ENCODE measurements around the gene GPR84.
A peak's percentile ranks its signal among the peaks of the same experiment; 100 is the strongest.

DNA sequence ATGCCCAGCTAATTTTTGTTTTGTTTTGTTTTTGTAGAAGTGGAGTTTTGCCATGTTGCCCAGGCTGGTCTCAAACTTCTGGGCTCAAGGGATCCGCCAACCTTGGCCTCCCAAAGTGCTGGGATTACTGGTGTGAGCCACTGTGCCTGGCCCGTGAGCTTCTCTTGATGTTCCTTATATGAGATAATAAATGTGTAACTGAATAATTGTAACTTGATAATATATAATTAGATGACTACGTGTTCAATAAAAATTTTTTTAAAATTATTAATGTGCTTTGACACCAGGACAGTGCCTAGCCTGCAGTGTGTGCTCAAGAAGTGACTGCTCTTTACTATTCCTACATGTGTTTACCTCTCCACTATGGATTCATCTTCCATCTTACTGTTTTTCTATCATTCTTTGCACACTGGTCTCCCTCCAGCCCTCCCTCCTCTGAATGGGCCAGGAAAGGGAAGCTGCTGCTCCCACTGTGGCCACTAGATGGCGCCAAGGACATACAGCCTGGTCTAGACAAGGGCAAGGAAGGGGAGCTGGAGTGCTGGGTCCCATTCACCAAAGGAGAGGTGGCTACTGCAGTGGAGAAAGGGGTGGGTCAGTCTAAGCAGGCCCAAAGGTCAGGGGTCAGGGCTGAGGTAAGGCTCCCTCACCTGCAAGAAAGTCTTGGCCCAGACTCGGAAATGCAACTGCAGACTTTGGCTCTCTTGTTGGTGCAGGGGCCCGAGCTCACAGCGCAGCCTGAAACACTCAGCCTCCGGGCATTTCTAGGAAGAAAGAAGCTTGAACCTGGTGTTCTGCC, 34.9 kb upstream of the GPR84 start:
- TF ChIP-seq, protein P1, sequence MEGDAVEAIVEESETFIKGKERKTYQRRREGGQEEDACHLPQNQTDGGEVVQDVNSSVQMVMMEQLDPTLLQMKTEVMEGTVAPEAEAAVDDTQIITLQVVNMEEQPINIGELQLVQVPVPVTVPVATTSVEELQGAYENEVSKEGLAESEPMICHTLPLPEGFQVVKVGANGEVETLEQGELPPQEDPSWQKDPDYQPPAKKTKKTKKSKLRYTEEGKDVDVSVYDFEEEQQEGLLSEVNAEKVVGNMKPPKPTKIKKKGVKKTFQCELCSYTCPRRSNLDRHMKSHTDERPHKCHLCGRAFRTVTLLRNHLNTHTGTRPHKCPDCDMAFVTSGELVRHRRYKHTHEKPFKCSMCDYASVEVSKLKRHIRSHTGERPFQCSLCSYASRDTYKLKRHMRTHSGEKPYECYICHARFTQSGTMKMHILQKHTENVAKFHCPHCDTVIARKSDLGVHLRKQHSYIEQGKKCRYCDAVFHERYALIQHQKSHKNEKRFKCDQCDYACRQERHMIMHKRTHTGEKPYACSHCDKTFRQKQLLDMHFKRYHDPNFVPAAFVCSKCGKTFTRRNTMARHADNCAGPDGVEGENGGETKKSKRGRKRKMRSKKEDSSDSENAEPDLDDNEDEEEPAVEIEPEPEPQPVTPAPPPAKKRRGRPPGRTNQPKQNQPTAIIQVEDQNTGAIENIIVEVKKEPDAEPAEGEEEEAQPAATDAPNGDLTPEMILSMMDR (IDR thresholded peaks at IDR 0.05 in 2 of 3, conservative IDR thresholded peaks at IDR 0.05 in 1 of 3; ENCODE audit: control insufficient read depth in 2 of 3, extremely low read depth in 1 of 3, insufficient read depth in 1 of 3, low read depth in 3 of 3, low read length in 3 of 3), result peak; percentile 98 to 99 (median 99)
- TF ChIP-seq, protein P2, sequence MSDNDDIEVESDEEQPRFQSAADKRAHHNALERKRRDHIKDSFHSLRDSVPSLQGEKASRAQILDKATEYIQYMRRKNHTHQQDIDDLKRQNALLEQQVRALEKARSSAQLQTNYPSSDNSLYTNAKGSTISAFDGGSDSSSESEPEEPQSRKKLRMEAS (IDR thresholded peaks at IDR 0.05; ENCODE audit: low read depth, low read length), result no peak
- TF ChIP-seq NR2C2 (IDR thresholded peaks at IDR 0.05; ENCODE audit: borderline replicate concordance, control insufficient read depth, insufficient read length, low read depth), result no peak
- no peak for TF ChIP-seq MYC (IDR thresholded peaks at IDR 0.05; ENCODE audit: insufficient read depth, insufficient read length, insufficient replicate concordance, low read length, severe bottlenecking)

Measured in GM12878 (cell line).